ENCODE measurements around the gene KPNA5. TPM values are rescaled to one million over a fixed set of nuclear protein-coding genes. Genes with fewer than 3 reads are reported as not detected.
A peak's percentile ranks its signal among the peaks of the same experiment; 100 is the strongest.

KPNA5 gene
- total RNA-seq, 1 donor: 13.2 TPM

DNA sequence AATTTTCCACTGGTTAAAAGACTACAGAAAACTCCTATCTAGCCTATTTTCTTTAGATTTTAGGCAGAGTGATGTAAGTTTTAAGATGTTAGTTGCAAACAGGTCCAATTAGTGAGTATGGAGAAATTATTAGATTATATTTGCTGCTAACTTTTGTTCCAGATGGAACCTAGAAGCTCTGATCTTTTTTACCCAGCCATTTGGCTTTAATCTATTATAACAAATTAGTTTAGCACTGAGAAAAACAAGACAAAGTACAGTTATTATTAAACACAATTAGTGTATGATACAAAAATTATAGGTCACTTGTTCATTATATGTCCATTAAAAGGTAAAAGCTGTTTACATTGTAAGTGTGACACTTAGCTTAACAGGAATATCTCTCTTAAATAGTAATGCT, 82.0 kb downstream of the KPNA5 start:
- no peak for DNase-seq (ENCODE audit: low read depth)
- TF ChIP-seq, protein P1, sequence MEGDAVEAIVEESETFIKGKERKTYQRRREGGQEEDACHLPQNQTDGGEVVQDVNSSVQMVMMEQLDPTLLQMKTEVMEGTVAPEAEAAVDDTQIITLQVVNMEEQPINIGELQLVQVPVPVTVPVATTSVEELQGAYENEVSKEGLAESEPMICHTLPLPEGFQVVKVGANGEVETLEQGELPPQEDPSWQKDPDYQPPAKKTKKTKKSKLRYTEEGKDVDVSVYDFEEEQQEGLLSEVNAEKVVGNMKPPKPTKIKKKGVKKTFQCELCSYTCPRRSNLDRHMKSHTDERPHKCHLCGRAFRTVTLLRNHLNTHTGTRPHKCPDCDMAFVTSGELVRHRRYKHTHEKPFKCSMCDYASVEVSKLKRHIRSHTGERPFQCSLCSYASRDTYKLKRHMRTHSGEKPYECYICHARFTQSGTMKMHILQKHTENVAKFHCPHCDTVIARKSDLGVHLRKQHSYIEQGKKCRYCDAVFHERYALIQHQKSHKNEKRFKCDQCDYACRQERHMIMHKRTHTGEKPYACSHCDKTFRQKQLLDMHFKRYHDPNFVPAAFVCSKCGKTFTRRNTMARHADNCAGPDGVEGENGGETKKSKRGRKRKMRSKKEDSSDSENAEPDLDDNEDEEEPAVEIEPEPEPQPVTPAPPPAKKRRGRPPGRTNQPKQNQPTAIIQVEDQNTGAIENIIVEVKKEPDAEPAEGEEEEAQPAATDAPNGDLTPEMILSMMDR (IDR thresholded peaks at IDR 0.05; ENCODE audit: insufficient read depth, low read length): no peak
- no peak overlapping the region for H3K4me3 ChIP-seq (ENCODE audit: low read depth, low read length)

DNA sequence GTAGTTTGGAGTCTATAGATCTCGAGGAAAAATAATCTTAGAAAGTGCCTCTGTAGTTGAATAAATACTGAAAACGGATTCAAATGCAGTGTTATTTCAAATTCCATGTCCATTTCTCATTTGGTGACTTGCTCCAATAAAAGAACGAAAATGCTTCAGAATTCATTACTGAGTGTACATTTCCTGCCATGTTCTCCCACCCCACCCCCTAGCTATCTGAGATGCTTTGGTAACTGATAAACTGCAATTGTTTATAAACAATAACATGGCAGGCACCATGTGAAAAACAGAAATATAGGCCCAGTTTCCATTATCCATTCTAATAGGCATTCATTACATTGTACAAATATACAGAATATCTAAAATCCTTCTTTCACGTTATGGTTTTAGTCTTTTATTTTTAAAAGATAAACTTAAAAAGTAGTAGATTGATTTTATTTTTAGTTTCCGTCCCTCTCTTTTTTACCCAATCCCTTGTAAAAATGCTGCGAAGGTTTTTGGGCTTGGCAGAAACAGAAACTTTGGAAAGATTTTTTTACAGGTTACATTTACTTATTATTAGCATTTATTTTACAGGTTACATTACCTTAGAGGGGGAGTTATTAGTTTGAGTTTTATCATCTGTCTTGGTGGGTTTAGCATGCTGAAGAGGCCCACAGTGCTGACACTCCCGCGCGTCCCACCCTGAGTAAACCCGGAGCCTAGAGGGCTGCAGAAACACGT, 83.1 kb downstream of the KPNA5 start:
- no peak overlapping the region for H3K4me3 ChIP-seq (ENCODE audit: low read depth, low read length)
- no peak for DNase-seq (ENCODE audit: low read depth)

DNA sequence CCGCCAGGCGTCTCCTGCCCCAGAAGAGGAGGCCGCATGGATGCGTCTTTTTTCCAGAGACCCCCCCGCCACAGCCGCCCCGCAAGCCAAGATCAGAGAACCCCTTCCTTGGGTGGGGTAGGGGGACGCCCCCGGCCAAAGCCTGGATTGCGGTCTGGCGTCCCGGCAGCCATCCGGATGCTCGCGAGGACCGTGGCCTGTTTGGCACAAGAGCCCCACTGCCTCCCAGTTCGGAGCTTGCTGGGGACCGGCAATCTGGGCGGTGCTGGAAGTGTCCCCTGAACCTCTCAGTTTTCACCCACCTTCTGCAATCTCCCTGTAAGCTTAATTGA, 83.6 kb downstream of the KPNA5 start:
- H3K4me3 ChIP-seq (ENCODE audit: low read depth, low read length): peak overlapping the region; percentile 54
- TF ChIP-seq, protein P1 (IDR thresholded peaks at IDR 0.05; ENCODE audit: insufficient read depth, low read length): no peak
- DNase-seq (ENCODE audit: low read depth): no peak

More for the DNA sequence above, 83.1 kb downstream of the KPNA5 start:
- TF ChIP-seq, protein P1 (IDR thresholded peaks at IDR 0.05; ENCODE audit: insufficient read depth, low read length): no peak

DNA sequence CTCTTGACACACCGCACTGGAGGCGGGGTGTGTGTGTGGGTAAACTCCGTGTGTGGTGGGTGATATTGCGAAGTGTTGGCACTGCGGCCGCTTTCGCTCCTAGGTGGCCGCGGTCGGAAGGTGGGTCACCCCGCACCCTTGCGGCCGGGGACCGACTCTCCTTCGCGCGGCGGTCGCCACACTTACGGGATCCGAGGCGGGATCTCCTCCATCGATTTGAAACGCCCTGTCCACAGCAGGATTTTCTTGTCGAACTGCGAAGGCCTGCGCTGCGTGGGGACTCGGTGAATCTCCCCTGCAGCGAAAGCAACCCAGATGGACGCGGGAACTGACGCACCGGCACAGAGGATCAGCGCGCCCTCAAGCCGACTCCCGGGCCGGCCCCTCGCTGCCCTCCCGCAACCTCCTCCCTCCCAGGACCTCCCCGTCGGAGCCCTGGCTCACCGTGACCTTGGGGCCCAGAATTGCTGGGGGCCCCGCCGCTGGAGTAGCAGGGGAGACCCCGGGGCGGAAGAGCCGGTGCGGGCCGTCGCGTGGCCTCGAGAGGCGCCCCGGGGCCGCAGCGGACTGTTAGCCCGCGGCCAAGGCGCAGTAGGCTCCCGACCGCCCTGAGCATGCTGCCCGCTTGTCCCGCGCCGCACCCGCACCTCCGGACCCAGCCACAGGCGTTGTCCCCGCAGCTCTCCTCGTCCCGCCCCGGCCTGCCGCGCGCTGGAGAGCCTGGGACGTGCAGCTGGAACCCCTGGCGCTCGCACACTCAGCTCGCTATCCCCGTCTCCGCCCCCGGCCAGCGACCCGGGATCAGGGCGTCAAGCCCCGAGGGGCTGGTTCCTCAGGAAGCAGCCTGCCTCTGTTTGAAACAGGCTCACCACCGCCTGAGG, 84.2 kb downstream of the KPNA5 start, which contains the start of gene FAM162B:
FAM162B (minus strand) TSS at position 759 of the 881 bp plus-strand sequence; CDS start at position 616, 143 bp downstream.
- TF ChIP-seq, protein P1 (IDR thresholded peaks at IDR 0.05; ENCODE audit: insufficient read depth, low read length): no peak
- DNase-seq (ENCODE audit: low read depth): no peak
- peak within 1 kb of the TSS; percentile 54 for H3K4me3 ChIP-seq (ENCODE audit: low read depth, low read length)

DNA sequence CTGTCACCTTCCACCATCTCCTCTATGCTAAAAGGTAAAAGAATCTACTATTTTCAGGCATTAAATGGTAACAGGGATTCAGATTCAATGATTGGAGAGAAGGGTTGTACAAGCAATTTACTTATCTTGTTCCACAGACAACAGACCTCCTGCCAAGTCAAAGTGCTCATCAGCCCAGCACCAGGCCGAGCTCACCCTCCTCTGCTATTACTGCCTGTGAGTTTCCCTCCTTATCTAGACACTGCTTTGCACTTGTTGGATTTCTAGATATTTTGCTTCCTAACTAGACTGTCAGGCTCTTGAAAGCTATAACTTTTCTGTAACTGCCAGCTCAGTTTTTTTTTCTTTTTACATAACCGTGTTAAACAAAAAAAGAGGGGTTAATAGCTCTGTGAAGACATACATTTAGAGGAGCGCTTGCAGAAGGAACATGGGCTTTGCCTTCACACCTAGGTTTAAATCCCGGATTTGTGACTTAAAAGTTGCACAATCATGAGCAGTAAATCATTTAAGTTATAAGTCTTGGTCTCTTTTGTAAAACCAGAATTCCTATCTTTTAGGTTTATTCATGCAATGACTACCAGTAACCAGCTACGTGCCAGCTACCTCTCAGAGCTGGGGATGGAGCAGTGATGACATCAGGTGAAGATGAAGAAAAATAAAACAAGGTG, 85.6 kb downstream of the KPNA5 start:
- no peak overlapping the region for H3K4me3 ChIP-seq (ENCODE audit: low read depth, low read length)
- DNase-seq (ENCODE audit: low read depth): no peak
- TF ChIP-seq, protein P1 (IDR thresholded peaks at IDR 0.05; ENCODE audit: insufficient read depth, low read length): no peak

DNA sequence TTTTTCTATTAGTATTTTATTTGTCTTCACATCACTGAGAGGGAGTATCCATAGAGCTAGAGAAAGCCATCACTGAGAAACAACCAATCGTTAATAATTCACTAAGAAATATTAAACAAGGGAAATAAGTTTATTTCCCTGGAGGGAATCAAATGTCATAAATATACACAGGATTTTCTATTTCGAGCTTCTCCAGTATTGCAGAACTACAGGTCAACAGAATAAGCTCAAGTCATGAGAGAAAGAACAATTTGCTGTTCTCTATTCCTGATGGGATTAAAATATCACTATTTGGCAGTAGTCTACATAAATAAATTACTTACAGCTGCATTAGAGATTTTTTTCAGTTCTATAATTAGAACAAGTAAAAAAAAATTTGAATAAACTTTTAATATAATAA, 86.7 kb downstream of the KPNA5 start:
- TF ChIP-seq, protein P1 (IDR thresholded peaks at IDR 0.05; ENCODE audit: insufficient read depth, low read length): no peak
- DNase-seq (ENCODE audit: low read depth): no peak
- no peak overlapping the region for H3K4me3 ChIP-seq (ENCODE audit: low read depth, low read length)

All from fibroblast of the aortic adventitia (primary cell).